Fibroblast of pulmonary artery (primary cell): Measurements from ENCODE around the gene P4HTM.

Experiments used
- DNase-seq: peaks from one replicate; pipeline ENCODE4 v3.0.0-alpha.2; 2010; ENCODE audit warnings: low read depth
- H3K4me3 ChIP-seq: replicated peaks from 2 replicates; pipeline ENCODE4 v1.5.1; 2011; ENCODE audit warnings: low read depth, mild to moderate bottlenecking, control low read depth, low read length, moderate library complexity
- TF ChIP-seq, protein P1 (sequence below): IDR thresholded peaks from 2 replicates; pipeline ENCODE4 v1.5.1; 2011; ENCODE audit warnings: mild to moderate bottlenecking, control low read depth, low read length, inconsistent platforms; ENCODE audit errors: missing control alignments

The P4HTM gene

DNA sequence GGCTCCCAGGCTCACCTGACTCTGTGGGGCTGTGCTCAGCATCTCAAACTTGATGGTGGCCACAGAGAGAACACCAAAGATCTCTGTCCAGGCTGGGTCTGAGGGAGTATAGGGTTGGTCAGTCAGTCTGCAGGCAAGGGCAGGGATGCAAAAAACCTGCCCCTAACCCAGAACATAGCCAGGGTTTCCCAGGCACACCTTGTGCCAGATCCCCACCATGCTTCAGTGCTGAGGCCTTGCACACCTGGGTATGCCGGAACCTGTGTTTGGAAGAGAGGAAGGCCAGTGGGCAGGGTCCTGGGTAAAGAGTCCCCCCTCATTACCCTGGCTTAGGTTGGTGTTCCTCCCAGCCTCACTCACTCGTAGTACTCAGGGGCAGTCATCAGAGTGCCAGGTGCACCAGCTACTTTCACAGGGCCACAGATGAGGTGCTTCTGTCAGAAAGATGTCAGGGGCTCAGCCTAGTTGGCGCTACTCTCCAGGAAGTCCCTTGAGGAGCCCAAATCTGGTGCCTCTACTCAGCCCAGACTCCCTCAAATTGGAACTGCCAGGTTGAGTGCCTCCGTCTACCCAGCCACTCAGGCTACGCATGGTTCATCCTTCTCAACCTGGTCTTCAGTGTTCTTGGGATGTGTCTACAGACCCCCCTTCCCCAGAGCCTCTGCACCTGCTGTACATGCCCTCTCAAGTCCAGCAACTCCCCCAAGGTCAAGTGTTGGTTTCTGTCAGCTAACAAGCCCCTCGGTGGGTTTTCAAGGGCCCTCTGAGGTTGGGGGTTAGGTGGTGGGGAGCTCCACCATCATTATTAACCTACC lies 26.6 kb downstream of the P4HTM start:
- H3K4me3 ChIP-seq: no peak overlapping the region
- DNase-seq: no peak
- TF ChIP-seq, protein P1, sequence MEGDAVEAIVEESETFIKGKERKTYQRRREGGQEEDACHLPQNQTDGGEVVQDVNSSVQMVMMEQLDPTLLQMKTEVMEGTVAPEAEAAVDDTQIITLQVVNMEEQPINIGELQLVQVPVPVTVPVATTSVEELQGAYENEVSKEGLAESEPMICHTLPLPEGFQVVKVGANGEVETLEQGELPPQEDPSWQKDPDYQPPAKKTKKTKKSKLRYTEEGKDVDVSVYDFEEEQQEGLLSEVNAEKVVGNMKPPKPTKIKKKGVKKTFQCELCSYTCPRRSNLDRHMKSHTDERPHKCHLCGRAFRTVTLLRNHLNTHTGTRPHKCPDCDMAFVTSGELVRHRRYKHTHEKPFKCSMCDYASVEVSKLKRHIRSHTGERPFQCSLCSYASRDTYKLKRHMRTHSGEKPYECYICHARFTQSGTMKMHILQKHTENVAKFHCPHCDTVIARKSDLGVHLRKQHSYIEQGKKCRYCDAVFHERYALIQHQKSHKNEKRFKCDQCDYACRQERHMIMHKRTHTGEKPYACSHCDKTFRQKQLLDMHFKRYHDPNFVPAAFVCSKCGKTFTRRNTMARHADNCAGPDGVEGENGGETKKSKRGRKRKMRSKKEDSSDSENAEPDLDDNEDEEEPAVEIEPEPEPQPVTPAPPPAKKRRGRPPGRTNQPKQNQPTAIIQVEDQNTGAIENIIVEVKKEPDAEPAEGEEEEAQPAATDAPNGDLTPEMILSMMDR: no peak

DNA sequence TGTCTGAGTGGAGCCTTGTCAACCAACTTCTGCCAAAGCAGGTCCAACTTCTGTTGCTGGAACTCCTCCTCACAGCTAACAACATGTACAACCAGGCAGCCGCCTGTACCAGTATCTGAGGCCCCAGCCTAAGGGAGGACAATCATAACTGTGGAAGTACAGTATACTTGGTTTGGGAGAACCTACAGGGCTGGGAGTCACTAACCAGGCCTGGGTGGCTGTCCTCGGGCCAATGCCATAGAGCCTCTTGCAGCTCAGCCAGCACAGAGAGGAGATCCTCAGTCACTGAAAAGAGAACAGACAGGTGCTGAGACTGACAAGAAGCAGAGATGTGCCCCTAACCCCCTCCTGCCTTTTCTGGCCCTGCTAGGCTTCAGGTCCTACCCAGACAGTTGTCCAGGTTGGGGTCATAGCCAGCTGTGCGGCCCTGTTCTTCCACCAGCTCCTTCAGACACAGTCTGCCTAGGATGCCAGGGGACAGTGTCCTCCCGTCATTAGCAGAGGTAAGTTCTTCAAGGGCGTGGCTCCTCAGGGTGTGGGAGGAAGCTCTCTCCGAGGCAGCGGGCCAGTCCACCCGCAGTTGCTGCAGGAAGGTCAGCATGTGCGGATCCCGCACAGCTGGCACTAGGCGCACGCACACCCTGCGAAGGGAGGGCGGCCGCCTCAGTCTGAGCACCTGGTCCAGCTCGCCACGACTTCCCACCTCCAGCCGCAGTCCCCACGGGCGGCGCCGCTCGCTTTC lies 27.4 kb downstream of the P4HTM start:
- TF ChIP-seq, protein P1: no peak
- H3K4me3 ChIP-seq: peak overlapping the region; percentile 77
- DNase-seq: no peak

DNA sequence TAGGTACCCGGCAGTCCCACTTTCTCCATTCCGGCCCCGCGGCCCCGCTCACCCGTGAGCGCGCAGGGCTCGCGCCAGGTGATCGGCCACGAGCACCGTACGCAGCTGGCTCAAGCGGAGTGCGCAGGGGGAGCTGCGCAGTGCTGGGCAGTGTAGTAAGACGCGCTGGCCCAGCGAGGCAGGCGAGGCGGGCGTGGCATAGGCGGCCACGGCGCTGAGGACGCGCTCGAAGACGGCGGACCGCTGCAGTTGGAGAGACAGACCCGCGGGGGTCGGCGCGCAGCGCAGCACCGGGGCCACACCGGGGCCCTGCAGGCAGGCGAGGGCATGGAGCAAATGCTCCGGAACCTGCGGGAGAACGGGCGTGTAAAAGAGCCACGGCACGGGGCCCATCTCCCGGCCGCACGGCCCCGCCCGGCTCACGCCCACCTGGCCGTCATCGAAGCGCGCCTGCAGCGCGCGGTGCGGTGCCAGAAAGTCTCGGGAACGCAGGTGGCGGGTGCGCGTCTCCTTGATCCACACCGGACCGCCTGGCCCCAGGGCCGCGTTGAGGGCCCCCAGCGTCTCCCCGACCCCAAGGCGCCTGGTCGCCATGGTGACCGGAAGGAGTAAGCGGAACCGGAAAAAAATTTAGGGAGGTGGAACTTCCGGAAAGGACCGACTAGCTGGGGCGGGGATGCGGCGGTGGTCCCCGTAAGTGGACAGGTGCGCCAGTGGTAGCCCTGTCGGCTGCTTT lies 28.1 kb downstream of the P4HTM start, which contains the start of gene DALRD3:
TSS of gene DALRD3 (minus strand) at position 610 of the 736 bp plus-strand sequence. CDS start at position 594, 16 bp downstream.
- TF ChIP-seq, protein P1: no peak
- DNase-seq: peak; percentile 53
- peak within 1 kb of the TSS; percentile 77 for H3K4me3 ChIP-seq

DNA sequence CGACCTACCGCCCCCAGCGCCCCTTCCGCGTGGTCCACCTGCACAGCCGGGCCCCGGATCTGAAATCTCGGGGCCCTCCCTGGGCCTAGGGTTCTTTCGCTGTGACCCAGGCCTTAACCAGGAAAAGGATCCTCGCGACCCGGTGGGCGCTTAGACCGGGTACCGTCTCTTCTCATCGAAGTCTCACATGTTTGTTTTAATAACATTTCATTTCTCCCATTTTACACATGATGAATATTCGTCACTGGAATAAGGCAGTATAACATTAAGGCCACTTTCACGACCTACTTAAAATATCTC lies 28.6 kb downstream of the P4HTM start:
- peak overlapping the region; percentile 77 for H3K4me3 ChIP-seq
- DNase-seq: no peak
- TF ChIP-seq, protein P1: no peak

DNA sequence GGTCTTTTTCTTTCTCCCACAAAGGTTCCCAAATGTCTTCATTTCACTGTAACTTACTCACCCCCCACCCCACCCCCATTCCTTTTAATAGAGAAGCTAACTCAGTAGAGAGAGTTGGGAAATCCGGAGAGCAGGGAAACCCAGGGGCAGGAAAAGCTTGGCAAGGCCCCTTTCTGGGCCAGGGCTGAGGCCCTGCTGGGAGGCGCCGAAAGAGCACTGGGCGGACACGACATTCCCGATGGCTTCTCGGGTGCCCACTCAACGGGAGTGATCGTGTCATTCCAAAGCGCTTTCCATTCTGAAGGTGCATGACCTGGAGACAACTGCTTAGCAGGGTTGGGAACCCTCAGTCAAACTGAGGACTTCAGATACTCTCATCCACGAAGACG lies 29.9 kb downstream of the P4HTM start:
- peak overlapping the region; percentile 86 for H3K4me3 ChIP-seq
- DNase-seq: no peak
- TF ChIP-seq, protein P1: no peak

DNA sequence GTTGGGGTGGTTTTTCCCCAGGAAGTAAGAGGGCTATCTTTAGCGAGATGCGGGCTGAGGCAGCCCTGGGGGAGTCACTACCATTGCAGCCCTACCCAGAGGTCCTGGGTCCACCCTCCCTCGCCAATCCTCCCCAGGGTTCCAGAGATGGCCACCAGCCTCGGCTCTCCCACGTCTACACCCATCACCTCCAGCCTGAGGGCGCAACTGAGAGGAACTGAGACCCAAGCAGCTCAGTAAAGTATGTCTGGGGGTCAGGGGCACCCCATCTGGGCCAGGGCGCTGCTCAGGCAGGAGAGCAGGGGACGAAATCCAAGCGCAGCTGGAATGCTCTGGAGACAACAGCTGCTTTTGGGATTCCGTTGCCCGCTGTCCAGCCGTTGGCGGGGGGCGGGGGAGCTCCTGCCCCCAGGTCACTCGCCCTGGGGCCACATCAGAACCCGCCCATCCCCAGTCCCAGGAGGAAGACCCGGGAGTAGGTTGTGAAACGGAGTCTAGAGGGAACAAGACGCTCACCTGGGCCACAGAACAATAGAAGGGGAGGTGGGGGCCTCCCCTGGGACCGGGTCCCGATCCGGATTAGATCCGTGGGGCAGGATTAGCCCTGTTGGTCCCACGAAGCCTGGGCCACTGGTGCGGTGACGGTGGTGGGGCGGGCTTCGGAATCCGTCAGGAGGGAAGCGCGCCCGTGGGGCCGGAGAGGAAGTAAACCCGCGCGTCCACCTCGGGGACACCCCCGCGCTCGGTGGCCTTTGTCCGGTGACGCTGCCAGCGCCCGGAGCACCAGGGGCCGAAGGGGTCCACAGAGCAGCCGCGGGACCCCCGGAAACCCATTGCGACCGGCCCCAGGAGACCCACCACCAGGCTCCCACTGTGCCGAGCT lies 30.5 kb downstream of the P4HTM start:
- TF ChIP-seq, protein P1: no peak
- DNase-seq: no peak
- peak overlapping the region; percentile 86 for H3K4me3 ChIP-seq
